Iris pigment epithelial cell (primary cell): ENCODE results near the gene TOMM34.

Experiments
- DNase-seq: peaks from one replicate; pipeline ENCODE4 v3.0.0-alpha.2; 2011; ENCODE audit warnings: low read depth

Gene TOMM34

GRCh38 chr20:44932916-44933315, 27.3 kb downstream of the TOMM34 start:
- no peak for DNase-seq

GRCh38 chr20:44931911-44932310, 28.3 kb downstream of the TOMM34 start:
- DNase-seq = no peak

GRCh38 chr20:44930517-44931168, 29.6 kb downstream of the TOMM34 start:
- DNase-seq = no peak

- no peak for DNase-seq
Measured at GRCh38 chr20:44928595-44928994, 31.6 kb downstream of the TOMM34 start.

GRCh38 chr20:44924541-44924940, 35.7 kb downstream of the TOMM34 start:
- DNase-seq = no peak

GRCh38 chr20:44921447-44921846, 38.8 kb downstream of the TOMM34 start:
- no peak for DNase-seq

- no peak for DNase-seq
Measured at GRCh38 chr20:44918761-44919160, 41.4 kb downstream of the TOMM34 start.

- no peak for DNase-seq
Measured at GRCh38 chr20:44918342-44918741, 41.9 kb downstream of the TOMM34 start.

GRCh38 chr20:44917399-44917798, 42.8 kb downstream of the TOMM34 start:
- DNase-seq = no peak

- DNase-seq = no peak
Measured at GRCh38 chr20:44916586-44916985, 43.6 kb downstream of the TOMM34 start.

- DNase-seq = no peak
Measured at GRCh38 chr20:44914924-44915323, 45.3 kb downstream of the TOMM34 start.

- DNase-seq = no peak
Measured at GRCh38 chr20:44912189-44912588, 48.0 kb downstream of the TOMM34 start.

GRCh38 chr20:44911264-44911921, 48.8 kb downstream of the TOMM34 start:
- peak; percentile 58 for DNase-seq

- DNase-seq = peak; percentile 8
Measured at GRCh38 chr20:44910690-44911262, 49.4 kb downstream of the TOMM34 start.

- peak; percentile 81 for DNase-seq
Measured at GRCh38 chr20:44909872-44910689, 50.1 kb downstream of the TOMM34 start, which contains the start of gene PABPC1L. PABPC1L (plus strand) TSS chr20:44910060; CDS start chr20:44910144, 84 bp downstream.

GRCh38 chr20:44908987-44909871, 51.0 kb downstream of the TOMM34 start:
- DNase-seq = no peak

GRCh38 chr20:44904377-44904776, 55.8 kb downstream of the TOMM34 start:
- DNase-seq = no peak

GRCh38 chr20:44901974-44902373, 58.2 kb downstream of the TOMM34 start:
- peak; percentile 70 for DNase-seq

GRCh38 chr20:44900231-44900854, 59.9 kb downstream of the TOMM34 start:
- DNase-seq = peak; percentile 32

- DNase-seq = no peak
Measured at GRCh38 chr20:44897133-44897532, 63.1 kb downstream of the TOMM34 start.

- peak; percentile 55 for DNase-seq
Measured at GRCh38 chr20:44896583-44896982, 63.6 kb downstream of the TOMM34 start.
